K562 (cell line): ENCODE data around the gene SLC9A3. TPM values are rescaled to one million over a fixed set of nuclear protein-coding genes. Genes with fewer than 3 reads are reported as not detected.

Experiments
- ATAC-seq: fragments of 200-7000 bp; cut with Tn5 transposase; 3 replicates; pipeline ENCODE4 v1.9.1; 2020; ENCODE audit warnings: moderate library complexity
- BruUV-seq: library from RNA; stranded (reverse); fragments of 400-500 nt; replicated peaks from 2 replicates; lab custom pipeline; 2021; lab: Mats Ljungman, UMichigan
- CTCF ChIA-PET: fragments of 300-600 bp; formaldehyde crosslinking; extraction: SDS; loops from one replicate; lab custom pipeline; 2021; ENCODE audit warnings: low intra/inter-chr PET ratio; lab: Yijun Ruan, JAX
- POLR2A ChIA-PET: fragments of 300-600, 350-650 bp; sonication (Branson Sonifier 250); formaldehyde crosslinking; extraction: SDS; loops from one replicate; lab custom pipeline; 2021; ENCODE audit warnings: antibody characterized with exemption, inconsistent platforms; lab: Yijun Ruan, JAX
- DNase-seq, 4 experiments: peaks; one replicate each; pipeline versions ENCODE4 v3.0.0 to v3.0.0-alpha.2; 2011 to 2018; ENCODE audit warnings: low spot score in 3 of 4, mixed read lengths in 3 of 4; ENCODE audit errors: extremely low read depth in 1 of 4
- FAIRE-seq: peaks from 2 replicates; lab custom pipeline; 2011; peaks lifted over from hg19 to GRCh38; lab: Jason Lieb, UNC
- H2AFZ ChIP-seq: 2 replicates; pipeline ENCODE4 v1.6.0; 2011; ENCODE audit warnings: low read depth, low read length, control low read depth, inconsistent platforms
- H3K27ac ChIP-seq: fragments of 200-600 bp; 3 replicates; pipeline ENCODE4 v1.8.0; 2011; ENCODE audit warnings: low read depth, mild to moderate bottlenecking, control low read depth, inconsistent platforms, low read length, moderate library complexity, mixed read lengths; ENCODE audit errors: extremely low read depth
- H3K27me3 ChIP-seq, 2 experiments: fragments of 300-600 bp in 1 of 2; 2 replicates in 1 of 2; 3 replicates in 1 of 2; pipeline versions ENCODE4 v1.6.0 to v1.8.0; 2011; ENCODE audit warnings: inconsistent platforms in 2 of 2, low read length in 2 of 2, mild to moderate bottlenecking in 1 of 2, mixed read lengths in 1 of 2, moderate library complexity in 1 of 2; ENCODE audit not compliant: control insufficient read depth in 2 of 2, insufficient read depth in 2 of 2
- H3K36me3 ChIP-seq: fragments of 300-600 bp; 3 replicates; pipeline ENCODE4 v1.8.0; 2011; ENCODE audit warnings: mild to moderate bottlenecking, low read length, inconsistent platforms; ENCODE audit not compliant: control insufficient read depth, insufficient read depth
- H3K4me1 ChIP-seq, 2 experiments: fragments of 200-600 bp in 1 of 2; replicated peaks in 1 of 2; 2 replicates in 1 of 2; 3 replicates in 1 of 2; pipeline versions ENCODE4 v1.5.1 to v1.8.0; 2011; ENCODE audit warnings: inconsistent platforms in 2 of 2, low read length in 2 of 2, mild to moderate bottlenecking in 1 of 2, mixed read lengths in 1 of 2, moderate library complexity in 1 of 2; ENCODE audit not compliant: control insufficient read depth in 2 of 2, insufficient read depth in 2 of 2
- H3K4me2 ChIP-seq: 2 replicates; pipeline ENCODE4 v1.6.1; 2011; ENCODE audit warnings: low read length, control low read depth, inconsistent platforms, mixed read lengths; ENCODE audit not compliant: insufficient read depth
- H3K4me3 ChIP-seq: fragments of 200-600 bp; sonication (generic), shearing (Covaris generic); 2 replicates; pipeline ENCODE4 v1.5.1; 2016; ENCODE audit warnings: control low read depth, inconsistent platforms
- H3K79me2 ChIP-seq: fragments of 200-600 bp; 3 replicates; pipeline ENCODE4 v1.8.0; 2011; ENCODE audit warnings: low read length, inconsistent platforms; ENCODE audit not compliant: control insufficient read depth, insufficient read depth
- H3K9ac ChIP-seq, 2 experiments: 2 replicates each; pipeline versions ENCODE4 v1.6.0 to v1.6.1; 2011; ENCODE audit warnings: low read depth in 2 of 2, low read length in 2 of 2, control low read depth in 1 of 2, inconsistent platforms in 1 of 2, mild to moderate bottlenecking in 1 of 2, mixed read lengths in 1 of 2; ENCODE audit not compliant: insufficient read depth in 1 of 2
- H3K9me1 ChIP-seq: one replicate; pipeline ENCODE4 v1.6.0; 2011; ENCODE audit warnings: inconsistent platforms, mild to moderate bottlenecking, low read length, moderate library complexity; ENCODE audit not compliant: control insufficient read depth, insufficient read depth
- H3K9me3 ChIP-seq: replicated peaks from 2 replicates; pipeline ENCODE4 v1.5.1; 2011; ENCODE audit warnings: low read depth, low read length, inconsistent platforms; ENCODE audit not compliant: control insufficient read depth, insufficient read depth
- H4K20me1 ChIP-seq: replicated peaks from 2 replicates; pipeline ENCODE4 v1.6.1; 2011; ENCODE audit warnings: low read length, inconsistent platforms, mixed read lengths; ENCODE audit not compliant: control insufficient read depth, insufficient read depth
- CCAR2 ChIP-seq: fragments of 200-400 bp; formaldehyde crosslinking; IDR thresholded peaks from 2 replicates; pipeline ENCODE4 v1.6.1; 2017; ENCODE audit warnings: mild to moderate bottlenecking, low read depth, low read length
- NR2F6 ChIP-seq: fragments of 450-650 bp; formaldehyde crosslinking; IDR thresholded peaks from 2 replicates; pipeline ENCODE4 v1.4.0; 2020; ENCODE audit warnings: mild to moderate bottlenecking
- POLR2A ChIP-seq: fragments of 450-650 bp; conservative IDR thresholded peaks from 2 replicates; pipeline ENCODE4 v1.6.1; 2016
- SUPT5H ChIP-seq: fragments of 450-650 bp; IDR thresholded peaks from 2 replicates; pipeline ENCODE4 v1.6.1; 2016
- WHSC1 ChIP-seq: IDR thresholded peaks from one replicate; pipeline ENCODE4 v1.6.1; 2012; ENCODE audit warnings: low read length, control low read depth, inconsistent platforms
- WGBS: fragments of 100-300 bp; shearing (Covaris generic); methylation state at CpG from one replicate; pipeline ENCODE4 v1.1.6; 2016; ENCODE audit warnings: low coverage, mixed read lengths; ENCODE audit not compliant: insufficient coverage; ENCODE audit errors: missing lambda C conversion rate; 5-methylcytosine and 5-hydroxymethylcytosine counted together
- in situ Hi-C: fragments of 300-500 bp; cut with MboI; formaldehyde crosslinking; loops from 4 replicates; pipeline ENCODE4 v1.15.0; 2018; ENCODE audit warnings: inconsistent platforms, mixed read lengths
- intact Hi-C: fragments of 100-400 bp; cut with micrococcal nuclease; formaldehyde crosslinking; loops from 2 replicates; pipeline ENCODE4 v1.14.2; 2022
- polyA plus RNA-seq, 8 experiments: library from polyadenylated mRNA; depleted of rRNA in 4 of 8; stranded (reverse) in 5 of 8; unstranded in 3 of 8; fragments of >200 nt; fragmentation: Nextera tagmentation in 2 of 8; fragmentation: Illumina TruSeq in 1 of 8; extraction: Ambion mirVana in 2 of 8; extraction: Trizol in 1 of 8; gene quantifications; 2 replicates each; pipeline versions ENCODE4 v1.2.1 to v1.2.3, GENCODE V29; 2011 to 2014; ENCODE audit warnings: inconsistent platforms in 1 of 8, missing spikeins in 1 of 8
- total RNA-seq, 7 experiments: library from RNA; depleted of rRNA in 6 of 7; stranded (reverse); fragments of >200 nt in 6 of 7; fragmentation: Illumina TruSeq in 2 of 7; extraction: Trizol in 2 of 7; gene quantifications; 2 replicates each; pipeline versions ENCODE4 v1.2.1 to v1.2.3, GENCODE V29; 2011 to 2021; ENCODE audit warnings: low replicate concordance in 1 of 7
- TF ChIP-seq, protein P1 (sequence below): fragments of 250-450 bp; sonication (Bioruptor Pico); IDR thresholded peaks from 2 replicates; pipeline ENCODE4 v1.6.1; 2021; ENCODE audit warnings: mild to moderate bottlenecking
- TF ChIP-seq, protein P2 (sequence below): sonication (generic); IDR thresholded peaks from 2 replicates; pipeline ENCODE4 v1.6.1; 2016
- TF ChIP-seq, protein P3 (sequence below), 2 experiments: fragments of 150-350 bp in 1 of 2; IDR thresholded peaks; 2 replicates each; pipeline ENCODE4 v1.6.1; 2012 to 2016; ENCODE audit warnings: low read depth in 2 of 2, low read length in 2 of 2, mild to moderate bottlenecking in 1 of 2, moderate library complexity in 1 of 2
- TF ChIP-seq, protein P4 (sequence below): fragments of 250-450 bp; sonication (Bioruptor Pico); IDR thresholded peaks from 2 replicates; pipeline ENCODE4 v1.4.0; 2020

Gene SLC9A3
- total and polyA plus RNA-seq, 9 of the 15 experiments (the other 6 are each of a cell fraction or from before 2014, with no cell fraction given): 1.5 to 5.8 (median 3.7) TPM; not detected in 2

DNA sequence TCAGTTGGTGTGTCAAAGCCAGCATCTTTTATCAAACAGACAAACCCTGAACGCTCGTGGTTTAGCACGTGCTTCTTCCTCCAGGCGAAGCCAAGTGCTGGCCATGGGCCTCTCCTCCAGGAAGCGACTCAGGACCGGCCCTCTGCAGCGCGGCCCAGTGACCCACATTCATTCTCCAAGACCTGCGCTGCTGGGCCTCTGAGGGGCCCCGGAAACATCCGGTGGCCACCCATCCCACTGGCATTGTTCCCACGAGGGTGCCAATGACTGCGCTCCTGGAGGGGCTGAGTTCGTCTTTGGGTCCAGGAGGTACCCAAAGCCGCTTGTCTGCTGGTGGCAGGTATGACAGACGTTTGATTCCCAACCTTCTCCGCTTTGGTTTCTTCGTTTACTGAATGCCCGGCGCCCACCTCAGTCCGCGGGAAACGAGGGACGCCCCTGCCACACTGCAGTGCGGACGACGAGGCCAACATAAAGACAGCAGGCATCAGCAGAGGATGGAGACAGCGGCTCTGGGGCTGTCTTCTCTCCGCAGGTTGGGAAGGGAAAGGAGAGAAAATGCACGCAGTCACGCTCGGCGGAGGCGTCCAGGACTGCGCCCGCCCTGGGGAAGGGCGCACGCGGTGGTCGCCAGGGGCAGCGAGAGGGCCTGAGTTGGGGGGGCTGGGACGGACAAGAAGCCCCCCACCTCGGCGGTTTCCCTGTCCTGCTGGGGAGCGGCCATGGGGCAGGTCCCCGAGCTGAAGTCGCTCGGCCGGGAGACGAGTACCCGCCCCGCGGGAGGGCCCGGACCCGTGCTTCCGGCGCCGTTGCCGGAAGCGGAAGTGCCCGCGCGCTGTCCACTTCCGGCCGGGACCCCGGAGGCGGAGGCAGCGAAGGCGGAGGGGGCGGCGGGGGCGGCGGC, 81.7 kb downstream of the SLC9A3 start, which contains the start of gene EXOC3:
Gene EXOC3, plus strand, starts transcription at position 842 of the 904 bp plus-strand sequence. CDS start 3,030 bp downstream, outside the sequence.
- Histone ChIP-seq H3K79me2 (peaks cover 30% of the 10 kb centered on the region), H3K4me2 (peak within 1 kb of the TSS; percentile 100), H3K9me1 (peaks cover 13% of the 10 kb centered on the region), H3K9ac (peak within 1 kb of the TSS; percentile 87 to 95), H3K27me3 (0 out of 5 replicates have a peak, but pooled peaks cover 0 to under 1% of the 10 kb centered on the region in 2 experiments), H3K36me3 (peaks cover 20% of the 10 kb centered on the region), H2AFZ (peak within 1 kb of the TSS; percentile 96), H4K20me1 (no peaks in the 10 kb centered on the region; the same call in 1 of the 2 replicates), H3K27ac (peak within 1 kb of the TSS; percentile 84), H3K4me3 (peak within 1 kb of the TSS; percentile 73), H3K9me3 (no peaks in the 10 kb centered on the region), H3K4me1 (peaks cover 17 to 44% of the 10 kb centered on the region in 2 experiments; a peak in 4 of 5 replicates)
- peak; percentile 96 for ATAC-seq
- BruUV-seq: TSS peak; percentile 90
- in situ Hi-C loops (no loop called here), intact Hi-C loops (no loop called here)
- POLR2A ChIA-PET: interaction anchor here (0.6 kb wide), 1 partner anchor 131 kb away, joined by 3 read pairs; no protein-coding TSS in a partner anchor
- FAIRE-seq: no peak
- CTCF ChIA-PET: interaction anchor here (0.6 kb wide), 1 partner anchor 262 kb away, joined by 3 read pairs; no protein-coding TSS in a partner anchor
- DNase-seq: peak; percentile 89 to 98 (median 96)
- WGBS: 6% methylated on average over 65 of the region's 73 CpGs
- TF ChIP-seq NR2F6 (CRISPR knock-in tag) (no peak), WHSC1 (no peak), SUPT5H (peak; percentile 89), POLR2A (peak; percentile 89), CCAR2 (no peak)
- TF ChIP-seq, protein P1, sequence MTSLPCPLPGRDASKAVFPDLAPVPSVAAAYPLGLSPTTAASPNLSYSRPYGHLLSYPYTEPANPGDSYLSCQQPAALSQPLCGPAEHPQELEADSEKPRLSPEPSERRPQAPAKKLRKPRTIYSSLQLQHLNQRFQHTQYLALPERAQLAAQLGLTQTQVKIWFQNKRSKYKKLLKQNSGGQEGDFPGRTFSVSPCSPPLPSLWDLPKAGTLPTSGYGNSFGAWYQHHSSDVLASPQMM (CRISPR knock-in tag): no peak
- TF ChIP-seq, protein P2, sequence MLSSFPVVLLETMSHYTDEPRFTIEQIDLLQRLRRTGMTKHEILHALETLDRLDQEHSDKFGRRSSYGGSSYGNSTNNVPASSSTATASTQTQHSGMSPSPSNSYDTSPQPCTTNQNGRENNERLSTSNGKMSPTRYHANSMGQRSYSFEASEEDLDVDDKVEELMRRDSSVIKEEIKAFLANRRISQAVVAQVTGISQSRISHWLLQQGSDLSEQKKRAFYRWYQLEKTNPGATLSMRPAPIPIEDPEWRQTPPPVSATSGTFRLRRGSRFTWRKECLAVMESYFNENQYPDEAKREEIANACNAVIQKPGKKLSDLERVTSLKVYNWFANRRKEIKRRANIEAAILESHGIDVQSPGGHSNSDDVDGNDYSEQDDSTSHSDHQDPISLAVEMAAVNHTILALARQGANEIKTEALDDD: no peak
- TF ChIP-seq, protein P3, sequence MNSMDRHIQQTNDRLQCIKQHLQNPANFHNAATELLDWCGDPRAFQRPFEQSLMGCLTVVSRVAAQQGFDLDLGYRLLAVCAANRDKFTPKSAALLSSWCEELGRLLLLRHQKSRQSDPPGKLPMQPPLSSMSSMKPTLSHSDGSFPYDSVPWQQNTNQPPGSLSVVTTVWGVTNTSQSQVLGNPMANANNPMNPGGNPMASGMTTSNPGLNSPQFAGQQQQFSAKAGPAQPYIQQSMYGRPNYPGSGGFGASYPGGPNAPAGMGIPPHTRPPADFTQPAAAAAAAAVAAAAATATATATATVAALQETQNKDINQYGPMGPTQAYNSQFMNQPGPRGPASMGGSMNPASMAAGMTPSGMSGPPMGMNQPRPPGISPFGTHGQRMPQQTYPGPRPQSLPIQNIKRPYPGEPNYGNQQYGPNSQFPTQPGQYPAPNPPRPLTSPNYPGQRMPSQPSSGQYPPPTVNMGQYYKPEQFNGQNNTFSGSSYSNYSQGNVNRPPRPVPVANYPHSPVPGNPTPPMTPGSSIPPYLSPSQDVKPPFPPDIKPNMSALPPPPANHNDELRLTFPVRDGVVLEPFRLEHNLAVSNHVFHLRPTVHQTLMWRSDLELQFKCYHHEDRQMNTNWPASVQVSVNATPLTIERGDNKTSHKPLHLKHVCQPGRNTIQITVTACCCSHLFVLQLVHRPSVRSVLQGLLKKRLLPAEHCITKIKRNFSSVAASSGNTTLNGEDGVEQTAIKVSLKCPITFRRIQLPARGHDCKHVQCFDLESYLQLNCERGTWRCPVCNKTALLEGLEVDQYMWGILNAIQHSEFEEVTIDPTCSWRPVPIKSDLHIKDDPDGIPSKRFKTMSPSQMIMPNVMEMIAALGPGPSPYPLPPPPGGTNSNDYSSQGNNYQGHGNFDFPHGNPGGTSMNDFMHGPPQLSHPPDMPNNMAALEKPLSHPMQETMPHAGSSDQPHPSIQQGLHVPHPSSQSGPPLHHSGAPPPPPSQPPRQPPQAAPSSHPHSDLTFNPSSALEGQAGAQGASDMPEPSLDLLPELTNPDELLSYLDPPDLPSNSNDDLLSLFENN (IDR thresholded peaks at IDR 0.05; ENCODE audit: low read depth in 2 of 2, low read length in 2 of 2): peak in 1 of 2 experiments; percentile 38; a peak in 1 of 4 replicates
- TF ChIP-seq, protein P4, sequence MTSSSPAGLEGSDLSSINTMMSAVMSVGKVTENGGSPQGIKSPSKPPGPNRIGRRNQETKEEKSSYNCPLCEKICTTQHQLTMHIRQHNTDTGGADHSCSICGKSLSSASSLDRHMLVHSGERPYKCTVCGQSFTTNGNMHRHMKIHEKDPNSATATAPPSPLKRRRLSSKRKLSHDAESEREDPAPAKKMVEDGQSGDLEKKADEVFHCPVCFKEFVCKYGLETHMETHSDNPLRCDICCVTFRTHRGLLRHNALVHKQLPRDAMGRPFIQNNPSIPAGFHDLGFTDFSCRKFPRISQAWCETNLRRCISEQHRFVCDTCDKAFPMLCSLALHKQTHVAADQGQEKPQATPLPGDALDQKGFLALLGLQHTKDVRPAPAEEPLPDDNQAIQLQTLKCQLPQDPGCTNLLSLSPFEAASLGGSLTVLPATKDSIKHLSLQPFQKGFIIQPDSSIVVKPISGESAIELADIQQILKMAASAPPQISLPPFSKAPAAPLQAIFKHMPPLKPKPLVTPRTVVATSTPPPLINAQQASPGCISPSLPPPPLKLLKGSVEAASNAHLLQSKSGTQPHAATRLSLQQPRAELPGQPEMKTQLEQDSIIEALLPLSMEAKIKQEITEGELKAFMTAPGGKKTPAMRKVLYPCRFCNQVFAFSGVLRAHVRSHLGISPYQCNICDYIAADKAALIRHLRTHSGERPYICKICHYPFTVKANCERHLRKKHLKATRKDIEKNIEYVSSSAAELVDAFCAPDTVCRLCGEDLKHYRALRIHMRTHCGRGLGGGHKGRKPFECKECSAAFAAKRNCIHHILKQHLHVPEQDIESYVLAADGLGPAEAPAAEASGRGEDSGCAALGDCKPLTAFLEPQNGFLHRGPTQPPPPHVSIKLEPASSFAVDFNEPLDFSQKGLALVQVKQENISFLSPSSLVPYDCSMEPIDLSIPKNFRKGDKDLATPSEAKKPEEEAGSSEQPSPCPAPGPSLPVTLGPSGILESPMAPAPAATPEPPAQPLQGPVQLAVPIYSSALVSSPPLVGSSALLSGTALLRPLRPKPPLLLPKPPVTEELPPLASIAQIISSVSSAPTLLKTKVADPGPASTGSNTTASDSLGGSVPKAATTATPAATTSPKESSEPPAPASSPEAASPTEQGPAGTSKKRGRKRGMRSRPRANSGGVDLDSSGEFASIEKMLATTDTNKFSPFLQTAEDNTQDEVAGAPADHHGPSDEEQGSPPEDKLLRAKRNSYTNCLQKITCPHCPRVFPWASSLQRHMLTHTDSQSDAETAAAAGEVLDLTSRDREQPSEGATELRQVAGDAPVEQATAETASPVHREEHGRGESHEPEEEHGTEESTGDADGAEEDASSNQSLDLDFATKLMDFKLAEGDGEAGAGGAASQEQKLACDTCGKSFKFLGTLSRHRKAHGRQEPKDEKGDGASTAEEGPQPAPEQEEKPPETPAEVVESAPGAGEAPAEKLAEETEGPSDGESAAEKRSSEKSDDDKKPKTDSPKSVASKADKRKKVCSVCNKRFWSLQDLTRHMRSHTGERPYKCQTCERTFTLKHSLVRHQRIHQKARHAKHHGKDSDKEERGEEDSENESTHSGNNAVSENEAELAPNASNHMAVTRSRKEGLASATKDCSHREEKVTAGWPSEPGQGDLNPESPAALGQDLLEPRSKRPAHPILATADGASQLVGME (CRISPR knock-in tag): no peak
